Calu3 (cell line): ENCODE measurements around the gene GJA4. TPM values are rescaled to one million over a fixed set of nuclear protein-coding genes. Genes with fewer than 3 reads are reported as not detected.

ENCODE experiments used
- BruUV-seq: library from RNA; stranded (reverse); fragments of 400-500 nt; replicated peaks from 2 replicates; lab custom pipeline; 2021; lab: Mats Ljungman, UMichigan
- CTCF ChIA-PET: fragments of 300-600 bp; sonication (Branson Sonifier 250); formaldehyde crosslinking; loops from one replicate; lab custom pipeline; 2022; ENCODE audit warnings: antibody characterized with exemption; lab: Charles Lee
- DNase-seq: peaks from one replicate; pipeline ENCODE4 v3.0.0; 2022
- H3K27ac Mint-ChIP-seq: one replicate; pipeline ENCODE4 v1.8.0; 2022; ENCODE audit warnings: mixed read lengths; ENCODE audit not compliant: unreplicated experiment
- H3K27me3 Mint-ChIP-seq: one replicate; pipeline ENCODE4 v1.8.0; 2022; ENCODE audit warnings: mixed read lengths; ENCODE audit not compliant: unreplicated experiment
- H3K36me3 Mint-ChIP-seq: one replicate; pipeline ENCODE4 v1.8.0; 2022; ENCODE audit warnings: mild to moderate bottlenecking, moderate library complexity, mixed read lengths; ENCODE audit not compliant: insufficient read depth, unreplicated experiment
- H3K4me1 Mint-ChIP-seq: one replicate; pipeline ENCODE4 v1.8.0; 2022; ENCODE audit warnings: mild to moderate bottlenecking, low read depth, mixed read lengths; ENCODE audit not compliant: unreplicated experiment
- H3K4me3 Mint-ChIP-seq: one replicate; pipeline ENCODE4 v1.8.0; 2022; ENCODE audit warnings: mild to moderate bottlenecking, low read depth, moderate library complexity, mixed read lengths; ENCODE audit not compliant: unreplicated experiment
- H3K9me3 Mint-ChIP-seq: one replicate; pipeline ENCODE4 v1.8.0; 2022; ENCODE audit warnings: low read depth, mixed read lengths; ENCODE audit not compliant: unreplicated experiment
- CTCF ChIP-seq: fragments of 200-600 bp; IDR thresholded peaks from one replicate; pipeline ENCODE4 v1.8.0; 2022; ENCODE audit warnings: antibody characterized with exemption; ENCODE audit not compliant: unreplicated experiment
- intact Hi-C: fragments of 100-400 bp; cut with micrococcal nuclease; formaldehyde crosslinking; loops from one replicate; pipeline ENCODE4 v1.10.0; 2022; ENCODE audit not compliant: unreplicated experiment
- total RNA-seq: library from RNA; stranded (reverse); gene quantifications from 2 replicates; pipeline ENCODE4 v1.2.3, GENCODE V29; 2022

GJA4 gene
- total RNA-seq, 1 experiment from 2014 or later: not detected

- H3K27ac Mint-ChIP-seq: no peak overlapping the region
- H3K9me3 Mint-ChIP-seq: no peaks in the 10 kb centered on the region
- H3K36me3 Mint-ChIP-seq: no peaks in the 10 kb centered on the region
- TF ChIP-seq CTCF: no peak
- intact Hi-C loops: no loop called here
- BruUV-seq: no TSS peak
- no peak for DNase-seq
- no peaks in the 10 kb centered on the region for H3K27me3 Mint-ChIP-seq
- H3K4me1 Mint-ChIP-seq: peaks cover 8% of the 10 kb centered on the region
- CTCF ChIA-PET: no interaction called here
- H3K4me3 Mint-ChIP-seq: no peak overlapping the region
These were observed 50.2 kb downstream of the GJA4 start for GRCh38 chr1:34842952-34843371.

- no TSS peak for BruUV-seq
- Mint-ChIP-seq H3K27me3 (no peaks in the 10 kb centered on the region), H3K27ac (no peak overlapping the region), H3K9me3 (no peaks in the 10 kb centered on the region), H3K4me3 (no peak overlapping the region), H3K4me1 (peaks cover 8% of the 10 kb centered on the region), H3K36me3 (no peaks in the 10 kb centered on the region)
- intact Hi-C loops: no loop called here
- no peak for TF ChIP-seq CTCF
- CTCF ChIA-PET: no interaction called here
- no peak for DNase-seq
These were observed 50.8 kb downstream of the GJA4 start for GRCh38 chr1:34843392-34844251.

GRCh38 chr1:34844252-34844634, 51.4 kb downstream of the GJA4 start:
- DNase-seq: no peak
- no peak for TF ChIP-seq CTCF
- CTCF ChIA-PET: no interaction called here
- no peak overlapping the region for H3K27ac Mint-ChIP-seq
- no peaks in the 10 kb centered on the region for H3K36me3 Mint-ChIP-seq
- BruUV-seq: no TSS peak
- intact Hi-C loops: no loop called here
- peaks cover 8% of the 10 kb centered on the region for H3K4me1 Mint-ChIP-seq
- H3K9me3 Mint-ChIP-seq: no peaks in the 10 kb centered on the region
- no peaks in the 10 kb centered on the region for H3K27me3 Mint-ChIP-seq
- H3K4me3 Mint-ChIP-seq: no peak overlapping the region

Other genes starting within 250 kb of the GJA4 start
- gene GJB5, start 38.0 kb upstream of the GJA4 start, total RNA-seq: 0.73 and 1.1 TPM in 2 replicates
- gene GJB4, start 33.3 kb upstream of the GJA4 start, total RNA-seq: 2.5 and 2.6 TPM in 2 replicates
- 23.1 and 23.5 TPM in 2 replicates for gene GJB3, start 11.8 kb upstream of the GJA4 start, total RNA-seq
- gene SMIM12, start 66.8 kb downstream of the GJA4 start, total RNA-seq: 35.8 and 36.8 TPM in 2 replicates
- 1.0 and 1.1 TPM in 2 replicates for gene DLGAP3, start 136.7 kb downstream of the GJA4 start, total RNA-seq
- 22.6 and 27.6 TPM in 2 replicates for gene TMEM35B, start 192.3 kb downstream of the GJA4 start, total RNA-seq
- gene ZMYM6, start 238.9 kb downstream of the GJA4 start, total RNA-seq: 16.7 and 31.4 TPM in 2 replicates